SK-N-SH treated with all-trans-retinoic acid at 6 μM for 48 hours (cell line): ENCODE results near the gene TP53INP2.
"Not testable (repeated sequence)": the region's sequence is repeated elsewhere in the genome, so short reads cannot be mapped to it uniquely, and the experiment has no call there.

Source experiments
- ATAC-seq: fragments of 200-7000 bp; cut with Tn5 transposase; 3 replicates; pipeline ENCODE4 v1.9.1; 2020; ENCODE audit warnings: mild to moderate bottlenecking, moderate library complexity
- ARNTL ChIP-seq: fragments of 450-650 bp; formaldehyde crosslinking; IDR thresholded peaks from 2 replicates; pipeline ENCODE4 v1.5.0; 2020; ENCODE audit warnings: low read depth, mild to moderate bottlenecking, moderate library complexity, borderline replicate concordance
- BACH2 ChIP-seq: fragments of 250-450 bp; sonication (Bioruptor Pico); IDR thresholded peaks from 2 replicates; pipeline ENCODE4 v1.9.0; 2021; ENCODE audit warnings: mild to moderate bottlenecking, borderline replicate concordance
- CREB5 ChIP-seq: fragments of 250-450 bp; sonication (Bioruptor Pico); IDR thresholded peaks from 2 replicates; pipeline ENCODE4 v1.5.1; 2020; ENCODE audit warnings: low read depth, mild to moderate bottlenecking, moderate library complexity
- CSDC2 ChIP-seq: fragments of 250-450 bp; sonication (Bioruptor Pico); IDR thresholded peaks from 2 replicates; pipeline ENCODE4 v1.5.0; 2020; ENCODE audit warnings: mild to moderate bottlenecking, moderate library complexity
- CSRNP3 ChIP-seq: fragments of 250-450 bp; sonication (Bioruptor Pico); IDR thresholded peaks from 2 replicates; pipeline ENCODE4 v1.5.1; 2021; ENCODE audit warnings: mild to moderate bottlenecking, moderate library complexity
- ESRRG ChIP-seq: fragments of 250-450 bp; sonication (Bioruptor Pico); IDR thresholded peaks from 2 replicates; pipeline ENCODE4 v1.6.1; 2021; ENCODE audit warnings: mild to moderate bottlenecking
- GLIS3 ChIP-seq: fragments of 250-450 bp; sonication (Bioruptor Pico); IDR thresholded peaks from 2 replicates; pipeline ENCODE4 v1.5.0; 2020; ENCODE audit warnings: mild to moderate bottlenecking, moderate library complexity
- ISL1 ChIP-seq: fragments of 250-450 bp; sonication (Bioruptor Pico); IDR thresholded peaks from 2 replicates; pipeline ENCODE4 v2.1.2; 2022; ENCODE audit warnings: mild to moderate bottlenecking, moderate library complexity
- OSR1 ChIP-seq: fragments of 250-450 bp; sonication (Bioruptor Pico); IDR thresholded peaks from 2 replicates; pipeline ENCODE4 v1.8.0; 2022; ENCODE audit warnings: moderate library complexity, mild to moderate bottlenecking, inconsistent platforms
- PATZ1 ChIP-seq: fragments of 250-450 bp; sonication (Bioruptor Pico); IDR thresholded peaks from 2 replicates; pipeline ENCODE4 v1.8.0; 2020; ENCODE audit warnings: mild to moderate bottlenecking, moderate library complexity, borderline replicate concordance
- POU6F1 ChIP-seq: fragments of 250-450 bp; sonication (Bioruptor Pico); IDR thresholded peaks from 2 replicates; pipeline ENCODE4 v1.8.0; 2021; ENCODE audit warnings: low read depth, mild to moderate bottlenecking, moderate library complexity, borderline replicate concordance
- PPARA ChIP-seq: fragments of 250-450 bp; sonication (Bioruptor Pico); IDR thresholded peaks from 2 replicates; pipeline ENCODE4 v1.5.0; 2020; ENCODE audit warnings: mild to moderate bottlenecking, borderline replicate concordance
- RARB ChIP-seq: fragments of 250-450 bp; sonication (Bioruptor Pico); IDR thresholded peaks from 2 replicates; pipeline ENCODE4 v1.8.0; 2021; ENCODE audit warnings: mild to moderate bottlenecking, moderate library complexity
- SNAI2 ChIP-seq: fragments of 250-450 bp; sonication (Bioruptor Pico); IDR thresholded peaks from 2 replicates; pipeline ENCODE4 v1.5.0; 2020; ENCODE audit warnings: mild to moderate bottlenecking, moderate library complexity
- TCF4 ChIP-seq: fragments of 250-450 bp; sonication (Bioruptor Pico); IDR thresholded peaks from 2 replicates; pipeline ENCODE4 v1.8.0; 2021; ENCODE audit warnings: mild to moderate bottlenecking, moderate library complexity, borderline replicate concordance
- TOX ChIP-seq: fragments of 250-450 bp; sonication (Bioruptor Pico); IDR thresholded peaks from 2 replicates; pipeline ENCODE4 v1.8.0; 2021; ENCODE audit warnings: mild to moderate bottlenecking, moderate library complexity, borderline replicate concordance
- TSHZ2 ChIP-seq: fragments of 250-450 bp; sonication (Bioruptor Pico); IDR thresholded peaks from 2 replicates; pipeline ENCODE4 v1.5.0; 2020; ENCODE audit warnings: mild to moderate bottlenecking, moderate library complexity
- ZC3H10 ChIP-seq: fragments of 250-450 bp; sonication (Bioruptor Pico); IDR thresholded peaks from 2 replicates; pipeline ENCODE4 v1.5.1; 2021; ENCODE audit warnings: mild to moderate bottlenecking, moderate library complexity
- ZFP3 ChIP-seq: fragments of 250-450 bp; sonication (Bioruptor Pico); IDR thresholded peaks from 2 replicates; pipeline ENCODE4 v1.5.0; 2020; ENCODE audit warnings: mild to moderate bottlenecking, moderate library complexity
- ZFP30 ChIP-seq: fragments of 450-650 bp; formaldehyde crosslinking; IDR thresholded peaks from 2 replicates; pipeline ENCODE4 v1.5.0; 2022; ENCODE audit warnings: mild to moderate bottlenecking, moderate library complexity
- ZNF565 ChIP-seq: fragments of 450-650 bp; formaldehyde crosslinking; conservative IDR thresholded peaks from 2 replicates; pipeline ENCODE4 v1.5.0; 2020; ENCODE audit warnings: low read depth, mild to moderate bottlenecking, moderate library complexity
- ZNF70 ChIP-seq: fragments of 450-650 bp; formaldehyde crosslinking; IDR thresholded peaks from 2 replicates; pipeline ENCODE4 v1.5.0; 2020; ENCODE audit warnings: mild to moderate bottlenecking, moderate library complexity
- ZNF8 ChIP-seq: fragments of 450-650 bp; formaldehyde crosslinking; IDR thresholded peaks from 2 replicates; pipeline ENCODE4 v1.5.0; 2020; ENCODE audit warnings: mild to moderate bottlenecking, moderate library complexity

TP53INP2 gene

GRCh38 chr20:34704177-34705007, at the start of gene TP53INP2:
Gene TP53INP2, plus strand, starts transcription at chr20:34704344. Its CDS starts 4,396 bp downstream, at chr20:34708740.
- no peak for TF ChIP-seq CREB5 (CRISPR knock-in tag)
- no peak for TF ChIP-seq TOX (CRISPR knock-in tag)
- no peak for TF ChIP-seq ZFP3
- TF ChIP-seq OSR1 (CRISPR knock-in tag), result no peak
- no peak for TF ChIP-seq SNAI2 (CRISPR knock-in tag)
- no peak for TF ChIP-seq ISL1 (CRISPR knock-in tag)
- TF ChIP-seq BACH2 (CRISPR knock-in tag), result no peak
- 0 out of 2 replicates have a peak, but pooled peaks have one; percentile 48 for TF ChIP-seq ZNF70 (CRISPR knock-in tag)
- no peak for TF ChIP-seq PPARA (CRISPR knock-in tag)
- TF ChIP-seq TSHZ2 (CRISPR knock-in tag), result 0 out of 2 replicates have a peak, but pooled peaks have one; percentile 16
- no peak for TF ChIP-seq CSDC2
- TF ChIP-seq ARNTL, result no peak
- TF ChIP-seq ZC3H10, result no peak
- no peak for TF ChIP-seq CSRNP3
- TF ChIP-seq PATZ1 (CRISPR knock-in tag), result no peak
- peak; percentile 47; the same call in 1 of the 2 replicates for TF ChIP-seq TCF4 (CRISPR knock-in tag)
- TF ChIP-seq RARB (CRISPR knock-in tag), result no peak
- no peak for TF ChIP-seq POU6F1
- no peak for TF ChIP-seq ZNF565 (CRISPR knock-in tag)
- no peak for TF ChIP-seq ESRRG (CRISPR knock-in tag)
- TF ChIP-seq GLIS3 (CRISPR knock-in tag), result peak; percentile 61; the same call in 1 of the 2 replicates
- peak; percentile 17; the same call in 1 of the 2 replicates for TF ChIP-seq ZNF8 (CRISPR knock-in tag)
- no peak for TF ChIP-seq ZFP30 (CRISPR knock-in tag)
- ATAC-seq, result peak; percentile 52

GRCh38 chr20:34658654-34659053, 45.5 kb upstream of the TP53INP2 start:
- ATAC-seq, result not testable (repeated sequence)

GRCh38 chr20:34661811-34662210, 42.3 kb upstream of the TP53INP2 start:
- ATAC-seq, result not testable (repeated sequence)
